K562 (cell line): ENCODE measurements around the gene PSMD2. TPM values are rescaled to one million over a fixed set of nuclear protein-coding genes. Genes with fewer than 3 reads are reported as not detected.

Experiments used
- ATAC-seq: fragments of 200-7000 bp; cut with Tn5 transposase; 3 replicates; pipeline ENCODE4 v1.9.1; 2020; ENCODE audit warnings: moderate library complexity
- BruUV-seq: library from RNA; stranded (reverse); fragments of 400-500 nt; replicated peaks from 2 replicates; lab custom pipeline; 2021; lab: Mats Ljungman, UMichigan
- CTCF ChIA-PET: fragments of 300-600 bp; formaldehyde crosslinking; extraction: SDS; loops from one replicate; lab custom pipeline; 2021; ENCODE audit warnings: low intra/inter-chr PET ratio; lab: Yijun Ruan, JAX
- POLR2A ChIA-PET: fragments of 300-600, 350-650 bp; sonication (Branson Sonifier 250); formaldehyde crosslinking; extraction: SDS; loops from one replicate; lab custom pipeline; 2021; ENCODE audit warnings: antibody characterized with exemption, inconsistent platforms; lab: Yijun Ruan, JAX
- DNase-seq, 4 experiments: peaks; one replicate each; pipeline versions ENCODE4 v3.0.0 to v3.0.0-alpha.2; 2011 to 2018; ENCODE audit warnings: low spot score in 3 of 4, mixed read lengths in 3 of 4; ENCODE audit errors: extremely low read depth in 1 of 4
- FAIRE-seq: peaks from 2 replicates; lab custom pipeline; 2011; peaks lifted over from hg19 to GRCh38; lab: Jason Lieb, UNC
- H2AFZ ChIP-seq: 2 replicates; pipeline ENCODE4 v1.6.0; 2011; ENCODE audit warnings: low read depth, low read length, control low read depth, inconsistent platforms
- H3K27ac ChIP-seq: fragments of 200-600 bp; 3 replicates; pipeline ENCODE4 v1.8.0; 2011; ENCODE audit warnings: low read depth, mild to moderate bottlenecking, control low read depth, inconsistent platforms, low read length, moderate library complexity, mixed read lengths; ENCODE audit errors: extremely low read depth
- H3K27me3 ChIP-seq, 2 experiments: fragments of 300-600 bp in 1 of 2; 2 replicates in 1 of 2; 3 replicates in 1 of 2; pipeline versions ENCODE4 v1.6.0 to v1.8.0; 2011; ENCODE audit warnings: inconsistent platforms in 2 of 2, low read length in 2 of 2, mild to moderate bottlenecking in 1 of 2, mixed read lengths in 1 of 2, moderate library complexity in 1 of 2; ENCODE audit not compliant: control insufficient read depth in 2 of 2, insufficient read depth in 2 of 2
- H3K36me3 ChIP-seq: fragments of 300-600 bp; 3 replicates; pipeline ENCODE4 v1.8.0; 2011; ENCODE audit warnings: mild to moderate bottlenecking, low read length, inconsistent platforms; ENCODE audit not compliant: control insufficient read depth, insufficient read depth
- H3K4me1 ChIP-seq, 2 experiments: fragments of 200-600 bp in 1 of 2; replicated peaks in 1 of 2; 2 replicates in 1 of 2; 3 replicates in 1 of 2; pipeline versions ENCODE4 v1.5.1 to v1.8.0; 2011; ENCODE audit warnings: inconsistent platforms in 2 of 2, low read length in 2 of 2, mild to moderate bottlenecking in 1 of 2, mixed read lengths in 1 of 2, moderate library complexity in 1 of 2; ENCODE audit not compliant: control insufficient read depth in 2 of 2, insufficient read depth in 2 of 2
- H3K4me2 ChIP-seq: 2 replicates; pipeline ENCODE4 v1.6.1; 2011; ENCODE audit warnings: low read length, control low read depth, inconsistent platforms, mixed read lengths; ENCODE audit not compliant: insufficient read depth
- H3K4me3 ChIP-seq: fragments of 200-600 bp; sonication (generic), shearing (Covaris generic); 2 replicates; pipeline ENCODE4 v1.5.1; 2016; ENCODE audit warnings: control low read depth, inconsistent platforms
- H3K79me2 ChIP-seq: fragments of 200-600 bp; 3 replicates; pipeline ENCODE4 v1.8.0; 2011; ENCODE audit warnings: low read length, inconsistent platforms; ENCODE audit not compliant: control insufficient read depth, insufficient read depth
- H3K9ac ChIP-seq, 2 experiments: 2 replicates each; pipeline versions ENCODE4 v1.6.0 to v1.6.1; 2011; ENCODE audit warnings: low read depth in 2 of 2, low read length in 2 of 2, control low read depth in 1 of 2, inconsistent platforms in 1 of 2, mild to moderate bottlenecking in 1 of 2, mixed read lengths in 1 of 2; ENCODE audit not compliant: insufficient read depth in 1 of 2
- H3K9me1 ChIP-seq: one replicate; pipeline ENCODE4 v1.6.0; 2011; ENCODE audit warnings: inconsistent platforms, mild to moderate bottlenecking, low read length, moderate library complexity; ENCODE audit not compliant: control insufficient read depth, insufficient read depth
- H3K9me3 ChIP-seq: replicated peaks from 2 replicates; pipeline ENCODE4 v1.5.1; 2011; ENCODE audit warnings: low read depth, low read length, inconsistent platforms; ENCODE audit not compliant: control insufficient read depth, insufficient read depth
- H4K20me1 ChIP-seq: replicated peaks from 2 replicates; pipeline ENCODE4 v1.6.1; 2011; ENCODE audit warnings: low read length, inconsistent platforms, mixed read lengths; ENCODE audit not compliant: control insufficient read depth, insufficient read depth
- CBX1 ChIP-seq: sonication (generic); IDR thresholded peaks from 2 replicates; pipeline ENCODE4 v1.6.1; 2016; ENCODE audit warnings: antibody characterized with exemption, low read depth, mild to moderate bottlenecking
- FOXA1 ChIP-seq: fragments of 450-650 bp; IDR thresholded peaks from 2 replicates; pipeline ENCODE4 v1.6.1; 2016; ENCODE audit warnings: mild to moderate bottlenecking, borderline replicate concordance
- FOXJ2 ChIP-seq: fragments of 200-800 bp; sonication (Bioruptor generic); IDR thresholded peaks from 2 replicates; pipeline ENCODE4 v1.6.1; 2016; ENCODE audit warnings: missing genetic modification characterization, missing compliant biosample characterization
- GABPA ChIP-seq: fragments of 200-800 bp; sonication (Bioruptor generic); conservative IDR thresholded peaks from 2 replicates; pipeline ENCODE4 v1.6.1; 2016; ENCODE audit warnings: low read depth, missing genetic modification characterization, missing compliant biosample characterization
- IFI16 ChIP-seq: fragments of 250-450 bp; sonication (Bioruptor Pico); IDR thresholded peaks from 2 replicates; pipeline ENCODE4 v2.1.2; 2022; ENCODE audit warnings: mild to moderate bottlenecking, inconsistent platforms
- NR2C1 ChIP-seq, 2 experiments: fragments of 450-650 bp; IDR thresholded peaks; 2 replicates each; pipeline ENCODE4 v1.6.1; 2017; ENCODE audit warnings: mild to moderate bottlenecking in 2 of 2, antibody characterized with exemption in 1 of 2, inconsistent platforms in 1 of 2, missing compliant biosample characterization in 1 of 2, missing genetic modification characterization in 1 of 2
- RUNX1 ChIP-seq: sonication (generic); IDR thresholded peaks from 2 replicates; pipeline ENCODE4 v1.6.1; 2016; ENCODE audit warnings: antibody characterized with exemption, low read depth
- SMARCC2 ChIP-seq: fragments of 450-650 bp; IDR thresholded peaks from 2 replicates; pipeline ENCODE4 v1.6.1; 2017; ENCODE audit warnings: antibody characterized with exemption, moderate library complexity, mild to moderate bottlenecking, low read depth
- SRF ChIP-seq, 2 experiments: fragments of 250-450, 450-650 bp in 1 of 2; sonication (Bioruptor Pico) in 1 of 2; sonication (generic) in 1 of 2; formaldehyde crosslinking; IDR thresholded peaks; 2 replicates each; pipeline versions ENCODE4 v1.5.0 to v1.5.1; 2020 to 2022; ENCODE audit warnings: mild to moderate bottlenecking in 1 of 2, missing genetic modification reagents in 1 of 2
- STAT5A ChIP-seq: IDR thresholded peaks from 2 replicates; pipeline ENCODE4 v1.6.1; 2012; ENCODE audit warnings: low read length, inconsistent platforms, borderline replicate concordance
- TCF3 ChIP-seq: sonication (generic); formaldehyde crosslinking; IDR thresholded peaks from 2 replicates; pipeline ENCODE4 v1.4.0; 2020; ENCODE audit warnings: mild to moderate bottlenecking, missing genetic modification reagents
- ZNF140 ChIP-seq: fragments of 250-450 bp; sonication (Bioruptor Pico); IDR thresholded peaks from 2 replicates; pipeline ENCODE4 v1.8.0; 2021; ENCODE audit warnings: moderate library complexity, mild to moderate bottlenecking, inconsistent platforms
- ZNF212 ChIP-seq: fragments of 450-650 bp; formaldehyde crosslinking; IDR thresholded peaks from 2 replicates; pipeline ENCODE4 v1.4.0; 2020; ENCODE audit warnings: mild to moderate bottlenecking
- ZNF224 ChIP-seq: sonication (generic); formaldehyde crosslinking; IDR thresholded peaks from 2 replicates; pipeline ENCODE4 v1.8.0; 2022; ENCODE audit warnings: mild to moderate bottlenecking, missing genetic modification reagents
- ZNF561 ChIP-seq: fragments of 450-650 bp; formaldehyde crosslinking; conservative IDR thresholded peaks from 2 replicates; pipeline ENCODE4 v1.4.0; 2020; ENCODE audit warnings: mild to moderate bottlenecking, moderate library complexity
- ZNF780A ChIP-seq: fragments of 250-450 bp; sonication (Bioruptor Pico); IDR thresholded peaks from 2 replicates; pipeline ENCODE4 v1.5.0; 2021; ENCODE audit warnings: mild to moderate bottlenecking
- WGBS: fragments of 100-300 bp; shearing (Covaris generic); methylation state at CpG from one replicate; pipeline ENCODE4 v1.1.6; 2016; ENCODE audit warnings: low coverage, mixed read lengths; ENCODE audit not compliant: insufficient coverage; ENCODE audit errors: missing lambda C conversion rate; 5-methylcytosine and 5-hydroxymethylcytosine counted together
- in situ Hi-C: fragments of 300-500 bp; cut with MboI; formaldehyde crosslinking; loops from 4 replicates; pipeline ENCODE4 v1.15.0; 2018; ENCODE audit warnings: inconsistent platforms, mixed read lengths
- intact Hi-C: fragments of 100-400 bp; cut with micrococcal nuclease; formaldehyde crosslinking; loops from 2 replicates; pipeline ENCODE4 v1.14.2; 2022
- polyA plus RNA-seq, 8 experiments: library from polyadenylated mRNA; depleted of rRNA in 4 of 8; stranded (reverse) in 5 of 8; unstranded in 3 of 8; fragments of >200 nt; fragmentation: Nextera tagmentation in 2 of 8; fragmentation: Illumina TruSeq in 1 of 8; extraction: Ambion mirVana in 2 of 8; extraction: Trizol in 1 of 8; gene quantifications; 2 replicates each; pipeline versions ENCODE4 v1.2.1 to v1.2.3, GENCODE V29; 2011 to 2014; ENCODE audit warnings: inconsistent platforms in 1 of 8, missing spikeins in 1 of 8
- total RNA-seq, 7 experiments: library from RNA; depleted of rRNA in 6 of 7; stranded (reverse); fragments of >200 nt in 6 of 7; fragmentation: Illumina TruSeq in 2 of 7; extraction: Trizol in 2 of 7; gene quantifications; 2 replicates each; pipeline versions ENCODE4 v1.2.1 to v1.2.3, GENCODE V29; 2011 to 2021; ENCODE audit warnings: low replicate concordance in 1 of 7
- TF ChIP-seq, protein P1 (sequence below): fragments of 250-450 bp; sonication (Bioruptor Pico); IDR thresholded peaks from 2 replicates; pipeline ENCODE4 v1.5.0; 2021

The PSMD2 gene
- total and polyA plus RNA-seq, 9 of the 15 experiments (the other 6 are each of a cell fraction or from before 2014, with no cell fraction given) = 152 to 484 (median 295) TPM

DNA sequence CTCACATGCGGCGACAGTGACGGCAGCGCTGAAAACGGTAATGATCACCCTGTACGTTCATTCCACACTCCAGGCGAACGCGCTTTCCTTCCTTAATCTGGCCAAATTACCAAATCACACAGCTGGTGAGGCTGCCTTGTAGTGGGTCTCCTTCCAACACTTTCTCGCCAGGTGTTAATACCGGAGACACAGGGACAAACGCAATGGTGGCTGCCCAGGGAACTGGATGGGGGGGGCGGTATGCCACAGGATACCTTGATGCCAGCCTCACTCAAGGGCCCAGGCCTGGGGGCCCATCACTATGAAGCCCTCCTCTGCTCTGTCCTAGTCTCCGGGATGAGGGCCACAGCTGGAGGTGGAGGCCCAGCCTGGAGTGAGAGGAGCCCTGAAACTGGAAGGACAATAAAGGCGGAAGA lies 36.3 kb upstream of the PSMD2 start:
- no peak for ATAC-seq
- Histone ChIP-seq H3K4me3 (no peak overlapping the region), H3K79me2 (no peaks in the 10 kb centered on the region), H3K27me3 (peaks cover 10 to 31% of the 10 kb centered on the region in 2 experiments; a peak in 4 of 5 replicates), H2AFZ (no peak overlapping the region), H3K4me2 (no peak overlapping the region), H3K9me1 (no peaks in the 10 kb centered on the region), H3K27ac (no peak overlapping the region), H4K20me1 (peaks cover 22% of the 10 kb centered on the region), H3K36me3 (no peaks in the 10 kb centered on the region), H3K9me3 (no peaks in the 10 kb centered on the region)
- in situ Hi-C loops (no loop called here), intact Hi-C loops (no loop called here)
- no peak for DNase-seq
- ChIA-PET POLR2A (no interaction called here), CTCF (no interaction called here)
- BruUV-seq = no TSS peak
- no peak for FAIRE-seq
- TF ChIP-seq ZNF140 (no peak), NR2C1 (IDR thresholded peaks at IDR 0.05) (no peak), NR2C1 (tag; IDR thresholded peaks at IDR 0.05) (no peak), ZNF561 (no peak), ZNF224 (CRISPR knock-in tag) (no peak), IFI16 (CRISPR knock-in tag) (no peak), SMARCC2 (no peak), SRF (CRISPR knock-in tag; IDR thresholded peaks at IDR 0.05) (no peak), TCF3 (CRISPR knock-in tag) (no peak), CBX1 (no peak), FOXJ2 (tag) (no peak), ZNF780A (CRISPR knock-in tag) (no peak), FOXA1 (no peak), ZNF212 (CRISPR knock-in tag) (no peak), RUNX1 (no peak), GABPA (tag) (no peak), STAT5A (no peak)
- TF ChIP-seq, protein P1, sequence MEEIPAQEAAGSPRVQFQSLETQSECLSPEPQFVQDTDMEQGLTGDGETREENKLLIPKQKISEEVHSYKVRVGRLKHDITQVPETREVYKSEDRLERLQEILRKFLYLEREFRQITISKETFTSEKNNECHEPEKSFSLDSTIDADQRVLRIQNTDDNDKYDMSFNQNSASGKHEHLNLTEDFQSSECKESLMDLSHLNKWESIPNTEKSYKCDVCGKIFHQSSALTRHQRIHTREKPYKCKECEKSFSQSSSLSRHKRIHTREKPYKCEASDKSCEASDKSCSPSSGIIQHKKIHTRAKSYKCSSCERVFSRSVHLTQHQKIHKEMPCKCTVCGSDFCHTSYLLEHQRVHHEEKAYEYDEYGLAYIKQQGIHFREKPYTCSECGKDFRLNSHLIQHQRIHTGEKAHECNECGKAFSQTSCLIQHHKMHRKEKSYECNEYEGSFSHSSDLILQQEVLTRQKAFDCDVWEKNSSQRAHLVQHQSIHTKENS (CRISPR knock-in tag) = no peak
- TF ChIP-seq, all 486 proteins: peak for 0
- no peak overlapping the region for H3K9ac ChIP-seq
- H3K4me1 ChIP-seq = peaks cover 14 to 36% of the 10 kb centered on the region in 2 experiments; a peak in 4 of 5 replicates
- WGBS = 43% methylated on average over 15 of the region's 15 CpGs
